NCI-H1105 (cell line): ENCODE measurements around the gene ZNF439.
"Not testable (repeated sequence)": the region's sequence is repeated elsewhere in the genome, so short reads cannot be mapped to it uniquely, and the experiment has no call there.

Experiments
- DNase-seq: peaks from one replicate; lab custom pipeline; 2025; lab: John Stamatoyannopoulos, UW

ZNF439 gene

GRCh38 chr19:11848594-11849469 is at the start of gene ZNF439:
ZNF439 (plus strand) TSS chr19:11848726; CDS start chr19:11848868, 142 bp downstream.
- DNase-seq: peak; percentile 92

GRCh38 chr19:11806354-11807098 is 42.0 kb upstream of the ZNF439 start:
- DNase-seq: no peak

- DNase-seq: no peak
Observed at GRCh38 chr19:11807099-11807380, 41.5 kb upstream of the ZNF439 start.

GRCh38 chr19:11813703-11814028 is 34.9 kb upstream of the ZNF439 start:
- no peak for DNase-seq

- DNase-seq: peak; percentile 89
Observed at GRCh38 chr19:11814029-11814699, 34.4 kb upstream of the ZNF439 start, which contains the start of gene ZNF440. ZNF440 (plus strand) TSS chr19:11814273; CDS start chr19:11814448, 175 bp downstream.

- DNase-seq: no peak
Observed at GRCh38 chr19:11814700-11815035, 33.9 kb upstream of the ZNF439 start.

GRCh38 chr19:11821474-11822109 is 26.9 kb upstream of the ZNF439 start:
- DNase-seq: no peak

GRCh38 chr19:11828957-11829876 is 19.3 kb upstream of the ZNF439 start:
- DNase-seq: not testable (repeated sequence)

- no peak for DNase-seq
Observed at GRCh38 chr19:11832253-11832912, 16.1 kb upstream of the ZNF439 start.

- no peak for DNase-seq
Observed at GRCh38 chr19:11833541-11833940, 15.0 kb upstream of the ZNF439 start.

GRCh38 chr19:11835626-11836066 is 12.9 kb upstream of the ZNF439 start:
- not testable (repeated sequence) for DNase-seq

GRCh38 chr19:11843722-11844121 is 4.8 kb upstream of the ZNF439 start:
- no peak for DNase-seq

- DNase-seq: not testable (repeated sequence)
Observed at GRCh38 chr19:11847615-11848014, 911 bp upstream of the ZNF439 start.

GRCh38 chr19:11848200-11848593 is 329 bp upstream of the ZNF439 start:
- no peak for DNase-seq

- not testable (repeated sequence) for DNase-seq
Observed at GRCh38 chr19:11850289-11850688, 1.8 kb downstream of the ZNF439 start.

GRCh38 chr19:11853358-11853757 is 4.8 kb downstream of the ZNF439 start:
- DNase-seq: no peak

GRCh38 chr19:11856596-11857250 is 8.2 kb downstream of the ZNF439 start:
- no peak for DNase-seq

GRCh38 chr19:11860721-11861120 is 12.2 kb downstream of the ZNF439 start:
- no peak for DNase-seq

- no peak for DNase-seq
Observed at GRCh38 chr19:11861301-11861700, 12.8 kb downstream of the ZNF439 start.

GRCh38 chr19:11867766-11868165 is 19.2 kb downstream of the ZNF439 start:
- not testable (repeated sequence) for DNase-seq
